ENCODE measurements around the gene MRPL58.

GRCh38 chr17:75068750-75069149 is 56.3 kb downstream of the MRPL58 start:
- no peak for TF ChIP-seq POLR2A (IDR thresholded peaks at IDR 0.05)
- no peak for TF ChIP-seq CTCF (IDR thresholded peaks at IDR 0.05)

Measured in body of pancreas (tissue), 4 donors.